HEK293 (cell line): Measurements from ENCODE around the gene RASGRF2.

Experiments
- CTCF ChIA-PET: fragments of 350-600 bp; formaldehyde crosslinking; extraction: SDS; loops from one replicate; lab custom pipeline; 2021; ENCODE audit warnings: antibody characterized with exemption; lab: Yijun Ruan, JAX
- POLR2A ChIA-PET: fragments of 300-600 bp; formaldehyde crosslinking; extraction: SDS; loops from one replicate; lab custom pipeline; 2020; ENCODE audit warnings: antibody characterized with exemption, inconsistent platforms; lab: Yijun Ruan, JAX
- H3K27ac ChIP-seq: fragments of 200-500 bp; sonication (Bioruptor generic); 2 replicates; pipeline ENCODE4 v1.5.1; 2014; ENCODE audit warnings: low read depth, low read length, control low read depth, inconsistent platforms; ENCODE audit errors: extremely low read depth
- H3K36me3 ChIP-seq, 2 experiments: fragments of 200-500 bp in 1 of 2; sonication (Bioruptor generic) in 1 of 2; 1 replicate in 1 of 2; 2 replicates in 1 of 2; pipeline ENCODE4 v1.5.1; 2014 to 2017; ENCODE audit warnings: inconsistent platforms in 2 of 2, low read length in 2 of 2; ENCODE audit not compliant: control insufficient read depth in 2 of 2, insufficient read depth in 1 of 2
- H3K4me1 ChIP-seq: fragments of 200-500 bp; sonication (Bioruptor generic); 2 replicates; pipeline ENCODE4 v1.5.1; 2014; ENCODE audit warnings: mild to moderate bottlenecking, low read length, inconsistent platforms; ENCODE audit not compliant: control insufficient read depth, insufficient read depth
- H3K4me3 ChIP-seq: 2 replicates; pipeline ENCODE4 v1.5.1; 2011; ENCODE audit warnings: low read depth, mild to moderate bottlenecking, control low read depth, low read length, moderate library complexity
- H3K9me3 ChIP-seq: fragments of 200-500 bp; sonication (Bioruptor generic); 2 replicates; pipeline ENCODE4 v1.5.1; 2014; ENCODE audit warnings: low read depth, low read length, inconsistent platforms; ENCODE audit not compliant: control insufficient read depth, insufficient read depth
- INSM2 ChIP-seq: fragments of 450-650 bp; formaldehyde crosslinking; IDR thresholded peaks from 2 replicates; pipeline ENCODE4 v1.5.1; 2016; ENCODE audit warnings: missing biosample characterization, missing genetic modification characterization
- KLF1 ChIP-seq: fragments of 450-650 bp; formaldehyde crosslinking; IDR thresholded peaks from 2 replicates; pipeline ENCODE4 v1.5.1; 2016; ENCODE audit warnings: missing biosample characterization, missing genetic modification characterization
- REPIN1 ChIP-seq: fragments of 450-650 bp; formaldehyde crosslinking; IDR thresholded peaks from 2 replicates; pipeline ENCODE4 v1.5.1; 2017; ENCODE audit warnings: missing biosample characterization, missing genetic modification characterization, low read depth
- TRIM28 ChIP-seq: IDR thresholded peaks from 2 replicates; pipeline ENCODE4 v1.6.1; 2011; ENCODE audit warnings: low read length, control low read depth, borderline replicate concordance
- ZBTB21 ChIP-seq: fragments of 450-650 bp; formaldehyde crosslinking; IDR thresholded peaks from 2 replicates; pipeline ENCODE4 v1.5.1; 2017; ENCODE audit warnings: missing biosample characterization, missing genetic modification characterization
- ZBTB48 ChIP-seq: fragments of 450-650 bp; formaldehyde crosslinking; IDR thresholded peaks from 2 replicates; pipeline ENCODE4 v1.5.1; 2016; ENCODE audit warnings: missing biosample characterization, missing genetic modification characterization
- ZBTB6 ChIP-seq: fragments of 450-650 bp; formaldehyde crosslinking; IDR thresholded peaks from 2 replicates; pipeline ENCODE4 v1.5.1; 2017; ENCODE audit warnings: missing biosample characterization, missing genetic modification characterization
- ZNF132 ChIP-seq: fragments of 450-650 bp; formaldehyde crosslinking; IDR thresholded peaks from 2 replicates; pipeline ENCODE4 v1.5.1; 2017; ENCODE audit warnings: missing biosample characterization, missing genetic modification characterization, borderline replicate concordance
- ZNF148 ChIP-seq: fragments of 450-650 bp; formaldehyde crosslinking; IDR thresholded peaks from 2 replicates; pipeline ENCODE4 v1.5.0; 2017; ENCODE audit warnings: missing biosample characterization, missing genetic modification characterization, borderline replicate concordance
- ZNF155 ChIP-seq: fragments of 450-650 bp; formaldehyde crosslinking; IDR thresholded peaks from 2 replicates; pipeline ENCODE4 v1.5.1; 2016; ENCODE audit warnings: missing biosample characterization, missing genetic modification characterization
- ZNF174 ChIP-seq: fragments of 450-650 bp; formaldehyde crosslinking; IDR thresholded peaks from 2 replicates; pipeline ENCODE4 v1.5.0; 2017; ENCODE audit warnings: missing biosample characterization, mild to moderate bottlenecking, missing genetic modification characterization
- ZNF175 ChIP-seq: fragments of 450-650 bp; formaldehyde crosslinking; IDR thresholded peaks from 2 replicates; pipeline ENCODE4 v1.5.1; 2016; ENCODE audit warnings: missing biosample characterization, missing genetic modification characterization
- ZNF239 ChIP-seq: fragments of 450-650 bp; formaldehyde crosslinking; IDR thresholded peaks from 2 replicates; pipeline ENCODE4 v1.5.1; 2016; ENCODE audit warnings: missing biosample characterization, missing genetic modification characterization
- ZNF280C ChIP-seq: fragments of 450-650 bp; formaldehyde crosslinking; IDR thresholded peaks from 2 replicates; pipeline ENCODE4 v1.5.1; 2016; ENCODE audit warnings: missing biosample characterization, missing genetic modification characterization
- ZNF350 ChIP-seq: fragments of 450-650 bp; formaldehyde crosslinking; IDR thresholded peaks from 2 replicates; pipeline ENCODE4 v1.5.0; 2017; ENCODE audit warnings: missing biosample characterization, mild to moderate bottlenecking, missing genetic modification characterization
- ZNF362 ChIP-seq: fragments of 450-650 bp; formaldehyde crosslinking; IDR thresholded peaks from 2 replicates; pipeline ENCODE4 v1.5.1; 2016; ENCODE audit warnings: missing biosample characterization, missing genetic modification characterization
- ZNF561 ChIP-seq: fragments of 450-650 bp; IDR thresholded peaks from 2 replicates; pipeline ENCODE4 v1.5.1; 2018; ENCODE audit warnings: missing biosample characterization, missing genetic modification characterization, borderline replicate concordance
- ZNF571 ChIP-seq: fragments of 450-650 bp; formaldehyde crosslinking; IDR thresholded peaks from 2 replicates; pipeline ENCODE4 v1.5.0; 2017; ENCODE audit warnings: missing biosample characterization, missing genetic modification characterization
- ZNF600 ChIP-seq: fragments of 450-650 bp; formaldehyde crosslinking; IDR thresholded peaks from 2 replicates; pipeline ENCODE4 v1.5.1; 2016; ENCODE audit warnings: missing biosample characterization, missing genetic modification characterization
- ZSCAN4 ChIP-seq: fragments of 450-650 bp; formaldehyde crosslinking; IDR thresholded peaks from 2 replicates; pipeline ENCODE4 v1.5.1; 2017; ENCODE audit warnings: missing biosample characterization, missing genetic modification characterization

The RASGRF2 gene

GRCh38 chr5:81232464-81233079 is 272.4 kb downstream of the RASGRF2 start:
- Histone ChIP-seq H3K27ac (no peak overlapping the region), H3K36me3 (peaks cover 0 to 4% of the 10 kb centered on the region in 2 experiments; a peak in 1 of 3 replicates), H3K4me3 (no peak overlapping the region), H3K9me3 (no peaks in the 10 kb centered on the region), H3K4me1 (no peaks in the 10 kb centered on the region)
- CTCF ChIA-PET, result no interaction called here
- TF ChIP-seq ZNF174 (tag by site-specific recombination), result no peak
- no peak for TF ChIP-seq ZNF155
- TF ChIP-seq KLF1 (tag by site-specific recombination), result no peak
- no peak for TF ChIP-seq ZNF350 (tag by site-specific recombination)
- no peak for TF ChIP-seq ZBTB21 (tag by site-specific recombination)
- TF ChIP-seq ZNF600, result no peak
- TF ChIP-seq ZNF239 (tag by site-specific recombination), result no peak
- TF ChIP-seq ZNF175 (tag by site-specific recombination), result no peak
- TF ChIP-seq ZBTB48 (tag by site-specific recombination), result no peak
- TF ChIP-seq ZNF561 (tag by site-specific recombination), result no peak
- no peak for TF ChIP-seq ZNF571 (tag by site-specific recombination)
- no peak for TF ChIP-seq INSM2 (tag by site-specific recombination)
- TF ChIP-seq ZNF148 (tag by site-specific recombination), result no peak
- no peak for TF ChIP-seq ZNF132
- no peak for TF ChIP-seq ZNF362 (tag by site-specific recombination)
- TF ChIP-seq TRIM28, result no peak
- TF ChIP-seq ZNF280C (tag by site-specific recombination), result no peak
- TF ChIP-seq ZSCAN4, result no peak
- TF ChIP-seq REPIN1 (tag by site-specific recombination), result no peak
- TF ChIP-seq ZBTB6 (tag by site-specific recombination), result no peak
- POLR2A ChIA-PET, result no interaction called here
